HG02943 (cell line): ENCODE results near the gene FOXL2.

Experiments
- ATAC-seq: cut with Tn5 transposase; IDR thresholded peaks from one replicate; pipeline ENCODE4 v1.9.1; 2021; ENCODE audit warnings: mild to moderate bottlenecking, low read depth, moderate library complexity; ENCODE audit not compliant: unreplicated experiment

The FOXL2 gene

GRCh38 chr3:138946663-138947494 is at the start of gene FOXL2, which contains the start of gene FOXL2NB:
Gene FOXL2 (minus strand): TSS chr3:138947137. CDS start chr3:138946722, 415 bp downstream.
Gene FOXL2NB (plus strand): TSS chr3:138947217. CDS start chr3:138947365, 148 bp downstream.
- no peak for ATAC-seq

DNA sequence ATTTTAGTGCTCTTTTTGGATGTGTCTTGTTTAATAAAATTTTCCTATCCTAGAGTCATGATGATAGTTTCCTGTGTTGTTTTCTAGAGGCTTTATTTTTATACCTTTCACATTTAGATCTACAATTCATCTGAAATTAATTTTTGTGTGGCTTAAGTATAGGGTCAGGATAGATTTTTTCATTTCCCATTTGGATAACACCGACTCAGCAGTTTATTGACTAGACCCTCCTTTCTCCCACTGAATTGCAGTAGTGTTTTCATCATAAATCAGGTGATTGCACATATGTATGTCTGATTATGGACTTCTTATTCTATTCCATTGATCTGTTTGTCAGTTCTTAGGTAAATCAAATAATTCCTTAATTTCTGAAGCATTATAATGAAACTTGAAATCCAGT is 48.8 kb upstream of the FOXL2 start:
- ATAC-seq = no peak

DNA sequence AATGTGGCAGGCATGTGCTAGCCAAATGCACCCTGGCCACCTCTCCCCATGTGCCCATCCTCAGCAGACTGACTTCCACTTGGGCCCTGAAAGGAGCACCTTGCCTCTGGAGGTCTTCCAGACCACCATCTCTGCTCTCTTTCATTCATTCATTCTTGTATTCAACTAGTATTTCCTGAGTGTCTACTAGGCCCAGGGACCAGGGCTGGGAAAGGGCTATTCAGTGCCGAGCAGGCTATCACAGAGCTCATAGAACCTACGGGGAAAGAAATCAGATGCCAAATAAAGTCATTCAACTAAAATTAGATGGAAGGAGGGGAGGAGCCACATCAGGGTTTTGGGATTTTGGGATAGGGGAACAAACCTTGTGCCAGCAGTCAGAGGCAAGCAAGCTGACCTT is 40.2 kb upstream of the FOXL2 start:
- no peak for ATAC-seq

DNA sequence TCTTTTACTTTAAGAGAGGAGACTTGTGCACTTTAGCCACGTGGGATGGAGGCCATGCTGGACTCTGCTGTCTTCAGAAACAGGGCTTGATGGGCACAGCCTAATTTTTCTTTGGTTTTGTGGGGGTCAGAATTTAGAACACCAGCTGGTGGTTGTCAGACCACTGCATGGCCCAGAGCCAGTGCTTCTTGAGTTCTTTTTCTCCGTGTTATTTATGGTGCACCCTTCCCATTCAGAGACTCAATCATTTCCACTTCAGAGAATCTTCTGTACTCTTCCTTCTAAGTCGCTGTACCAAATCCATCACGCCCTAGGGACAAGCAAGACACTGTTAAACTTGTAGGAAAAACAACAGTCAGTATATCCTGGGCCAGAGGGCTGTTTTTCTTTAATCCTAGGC is 39.0 kb upstream of the FOXL2 start:
- ATAC-seq = no peak

GRCh38 chr3:138984816-138985215 is 37.9 kb upstream of the FOXL2 start:
- ATAC-seq = no peak

DNA sequence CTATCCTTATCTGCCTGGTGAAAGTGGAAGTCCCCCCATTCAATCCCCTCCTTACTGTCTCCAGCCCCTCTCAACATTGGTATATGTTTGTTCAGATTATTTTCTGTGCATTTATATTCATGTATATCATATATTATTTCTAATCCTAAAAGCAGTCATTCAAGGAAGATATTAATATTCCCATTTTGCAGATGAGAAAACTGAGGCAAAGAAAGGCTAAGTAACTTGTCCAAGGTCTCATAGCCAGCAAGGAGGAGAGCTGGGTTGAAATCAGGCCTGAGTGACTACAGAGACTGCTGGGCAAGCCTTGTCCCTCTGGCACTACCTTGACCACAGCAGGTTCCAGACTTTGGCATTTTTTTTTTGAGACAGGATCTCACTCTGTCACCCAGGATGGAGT is 29.1 kb upstream of the FOXL2 start:
- ATAC-seq = no peak

DNA sequence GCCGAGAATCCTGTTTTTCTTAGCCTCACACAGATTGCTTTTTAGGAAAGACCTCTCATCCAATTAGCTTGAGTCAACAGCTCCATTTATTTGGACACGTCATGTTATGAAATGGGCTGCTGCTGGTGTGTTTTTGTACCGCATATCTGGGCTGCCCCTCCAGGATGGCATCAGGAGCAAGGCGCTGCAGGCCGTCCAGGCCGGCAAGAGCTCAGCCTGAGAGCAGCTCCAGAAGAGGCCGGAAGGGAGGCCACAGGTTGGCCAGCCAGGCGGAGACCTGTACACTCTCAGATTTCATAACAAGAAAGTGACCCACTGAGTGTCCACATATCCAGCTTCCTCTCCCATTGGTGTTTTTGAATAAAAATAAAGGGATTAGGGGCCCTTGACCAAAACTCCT is 28.4 kb upstream of the FOXL2 start:
- no peak for ATAC-seq

GRCh38 chr3:138974462-138974861 is 27.5 kb upstream of the FOXL2 start:
- no peak for ATAC-seq

- ATAC-seq = no peak
Observed at GRCh38 chr3:138972941-138973340, 26.0 kb upstream of the FOXL2 start.

- no peak for ATAC-seq
Observed at GRCh38 chr3:138971766-138972320, 24.9 kb upstream of the FOXL2 start.

GRCh38 chr3:138964923-138965322 is 18.0 kb upstream of the FOXL2 start:
- no peak for ATAC-seq

- ATAC-seq = no peak
Observed at GRCh38 chr3:138964264-138964663, 17.3 kb upstream of the FOXL2 start.

DNA sequence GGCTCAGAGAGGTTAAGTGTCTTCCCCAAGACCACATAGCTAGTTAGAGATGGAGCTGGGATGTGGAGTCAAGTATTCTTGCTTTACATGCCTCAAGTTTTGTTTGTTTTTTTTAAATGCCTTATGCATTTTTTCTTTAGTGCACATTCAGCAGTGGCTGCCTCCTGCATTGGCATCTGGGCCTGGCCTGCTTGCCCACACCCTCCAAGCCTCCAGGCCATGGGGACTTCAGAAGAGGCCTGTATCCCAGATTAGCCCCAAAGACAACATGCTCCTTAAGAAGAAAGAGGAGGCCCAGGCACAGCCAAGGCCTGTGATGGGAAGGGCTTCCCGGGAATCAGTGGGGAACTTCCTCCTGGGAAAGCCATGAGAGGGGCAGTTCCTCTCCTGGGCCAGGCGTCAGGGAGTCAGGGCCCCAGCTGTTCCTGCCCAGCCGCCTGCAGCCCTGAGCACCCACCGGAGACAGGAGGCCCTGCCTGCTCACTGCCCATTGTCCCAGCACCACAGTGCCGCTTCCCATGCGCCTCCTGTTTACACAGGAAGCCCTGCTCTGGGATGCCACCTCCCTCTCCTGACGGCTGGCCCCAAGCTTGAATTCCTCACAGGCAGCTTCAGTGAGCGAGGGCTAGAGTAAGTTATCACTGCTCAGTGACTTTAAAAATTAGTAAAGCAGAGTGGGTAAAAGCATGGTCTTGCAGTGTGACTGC is 16.1 kb upstream of the FOXL2 start:
- no peak for ATAC-seq

- ATAC-seq = no peak
Observed at GRCh38 chr3:138960417-138960852, 13.5 kb upstream of the FOXL2 start.

DNA sequence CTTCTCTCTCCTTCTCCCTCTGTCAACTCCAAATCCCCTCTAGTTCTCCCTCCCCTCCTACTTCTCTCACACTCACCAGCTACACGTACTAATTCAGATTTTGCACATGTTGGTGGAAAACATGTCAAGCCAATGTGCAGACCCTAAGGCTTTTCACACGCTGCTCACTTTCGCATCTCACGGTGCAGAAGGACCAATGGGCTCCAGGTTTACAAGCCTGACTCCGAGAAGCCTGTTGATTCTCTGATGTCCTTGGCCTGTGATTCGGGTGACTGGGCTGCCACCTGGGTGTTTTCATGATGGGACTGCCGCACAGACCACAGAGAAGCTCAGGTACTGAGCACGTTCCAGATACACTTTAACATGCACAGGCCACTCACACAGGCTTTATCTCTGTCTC is 3.8 kb upstream of the FOXL2 start:
- ATAC-seq = no peak

DNA sequence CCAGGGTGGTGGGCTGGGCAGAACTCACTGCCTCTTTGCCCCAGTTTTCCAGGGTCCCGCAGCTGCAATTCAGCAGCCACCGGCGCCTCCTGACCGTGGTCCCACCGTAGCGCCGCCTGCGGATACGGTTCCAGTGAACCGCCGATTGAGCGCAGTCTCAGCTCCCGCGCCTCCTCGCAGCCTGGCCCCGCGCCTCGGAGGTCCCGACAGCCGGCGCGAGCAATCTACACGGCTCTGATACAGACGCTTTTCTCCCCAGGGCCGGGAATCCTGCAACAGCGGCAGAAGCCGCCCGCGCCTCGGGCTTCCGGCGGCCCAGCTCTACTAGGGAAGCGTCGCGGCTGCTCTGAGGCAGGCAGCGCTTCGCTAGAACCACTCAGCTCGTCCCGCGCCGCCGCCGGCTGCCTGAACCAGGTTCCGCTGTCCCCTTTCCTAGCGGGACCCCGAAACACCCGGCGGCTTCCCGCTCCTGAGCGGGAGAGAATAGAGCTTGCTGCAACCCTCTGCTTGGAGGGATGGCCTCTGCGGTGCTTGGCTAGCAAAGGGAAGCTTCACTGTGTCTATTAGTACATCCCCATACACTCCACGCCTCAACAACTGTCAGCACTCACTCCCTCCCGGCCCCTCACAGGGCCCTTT is 3.2 kb upstream of the FOXL2 start:
- ATAC-seq = no peak

DNA sequence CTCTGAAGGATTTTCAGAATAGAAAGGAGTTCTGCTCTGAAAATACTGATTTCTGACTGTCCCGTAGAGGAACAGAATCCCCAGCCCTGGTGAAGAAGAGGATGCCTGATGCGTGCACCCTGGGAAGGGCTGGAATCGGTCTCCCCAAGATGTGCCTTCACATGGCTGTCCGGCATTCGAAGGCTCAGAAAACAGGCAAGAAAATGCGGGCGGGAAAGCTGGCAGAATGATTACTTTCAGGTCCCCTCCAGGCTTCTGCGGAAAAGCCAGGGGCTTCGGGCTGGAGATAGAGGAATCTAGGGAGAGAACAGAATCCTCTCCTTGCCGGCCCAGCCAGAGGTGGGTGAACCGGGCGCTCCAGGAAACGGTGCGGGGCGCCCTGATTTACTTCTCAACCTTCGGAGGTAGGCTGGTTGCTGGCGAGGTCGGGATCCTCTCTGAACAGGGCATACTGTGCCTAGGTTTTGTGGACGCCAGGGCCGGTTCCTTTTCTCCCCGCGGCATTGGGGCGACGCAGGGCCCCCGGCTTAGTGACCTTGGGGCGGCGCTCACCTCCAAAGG is 2.6 kb upstream of the FOXL2 start:
- no peak for ATAC-seq

- ATAC-seq = no peak
Observed at GRCh38 chr3:138949002-138949418, 2.1 kb upstream of the FOXL2 start.

GRCh38 chr3:138948371-138949001 is 1.5 kb upstream of the FOXL2 start:
- ATAC-seq = no peak

DNA sequence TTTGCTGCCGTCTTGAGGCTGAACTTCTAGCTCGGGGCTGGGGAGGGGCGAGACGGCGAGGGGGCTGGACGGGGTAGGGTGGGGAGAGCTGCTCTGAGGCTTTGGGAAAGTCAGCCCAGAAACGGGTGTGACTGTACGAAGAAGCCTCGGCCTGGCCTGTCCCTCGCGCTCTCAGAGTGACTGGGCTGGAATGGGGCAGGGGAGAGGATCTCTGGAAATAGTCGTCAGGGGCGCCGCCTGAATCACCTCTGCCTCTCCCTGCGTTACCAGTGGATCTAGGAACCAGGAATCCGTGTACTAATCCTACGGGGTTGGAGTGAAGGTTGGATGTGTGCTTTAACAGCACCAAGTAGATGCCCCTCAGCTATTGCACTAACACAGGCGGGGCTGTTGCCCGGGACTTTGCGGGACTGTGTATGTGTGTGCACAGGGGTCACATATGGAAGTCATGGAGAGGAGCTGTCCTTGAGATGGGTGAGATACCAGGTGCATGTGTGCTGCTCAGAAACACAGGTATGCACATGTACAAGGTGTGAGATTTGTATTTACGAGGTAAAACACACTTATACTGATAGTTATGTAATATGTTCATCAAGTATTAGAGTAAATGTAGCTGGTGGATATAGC is 671 bp upstream of the FOXL2 start:
- ATAC-seq = no peak
